Measurements from ENCODE around the gene CORO6. TPM values are rescaled to one million over a fixed set of nuclear protein-coding genes. Genes with fewer than 3 reads are reported as not detected.

Gene CORO6
- total RNA-seq, 1 donor from 2014 or later = 0.35 TPM

DNA sequence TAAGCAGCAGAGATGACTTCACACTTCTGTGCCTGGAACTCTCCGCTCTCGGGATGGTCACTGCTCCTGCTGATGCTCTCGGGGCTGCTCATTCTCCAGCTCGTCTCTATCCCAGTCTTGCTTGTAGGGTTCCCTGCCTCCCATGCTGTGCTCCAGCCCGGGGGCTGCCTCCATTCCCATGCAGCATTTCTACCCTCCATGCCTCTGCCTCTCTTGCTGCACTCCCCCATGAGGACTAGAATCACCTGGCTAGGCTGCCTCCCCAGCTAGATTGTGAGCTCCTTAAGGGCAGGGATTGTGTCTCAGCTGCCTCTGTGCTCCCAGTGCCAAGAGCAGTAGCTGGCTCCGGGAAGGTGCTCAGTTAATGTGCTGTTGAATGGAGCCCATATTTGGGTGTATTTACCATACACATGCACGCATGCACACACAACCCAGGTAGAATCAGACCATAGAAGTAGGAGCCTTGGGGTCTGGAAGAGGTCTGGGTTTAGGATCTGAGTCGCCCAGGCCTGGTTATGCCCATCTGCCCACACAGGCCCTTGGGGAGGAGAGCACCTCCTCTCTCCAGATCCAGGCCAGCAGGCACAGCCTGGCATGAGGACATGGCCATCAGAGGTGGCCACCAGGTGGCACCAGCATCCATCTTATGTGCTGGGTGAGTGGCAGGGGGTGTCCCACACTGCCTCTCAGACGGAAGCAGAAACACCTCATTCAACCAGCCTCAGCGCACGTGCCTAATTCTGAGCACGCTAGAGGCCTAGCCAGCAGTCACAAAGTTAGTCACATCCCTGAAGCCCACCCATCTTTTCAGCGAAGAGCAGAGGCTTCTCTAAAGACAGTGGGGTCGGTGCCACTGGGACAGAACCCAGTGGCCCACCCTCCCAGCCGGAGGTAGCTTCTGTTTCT, 42.6 kb downstream of the CORO6 start:
- peak; percentile 84 for DNase-seq (ENCODE audit: low spot score)
- ATAC-seq = peak; percentile 89

DNA sequence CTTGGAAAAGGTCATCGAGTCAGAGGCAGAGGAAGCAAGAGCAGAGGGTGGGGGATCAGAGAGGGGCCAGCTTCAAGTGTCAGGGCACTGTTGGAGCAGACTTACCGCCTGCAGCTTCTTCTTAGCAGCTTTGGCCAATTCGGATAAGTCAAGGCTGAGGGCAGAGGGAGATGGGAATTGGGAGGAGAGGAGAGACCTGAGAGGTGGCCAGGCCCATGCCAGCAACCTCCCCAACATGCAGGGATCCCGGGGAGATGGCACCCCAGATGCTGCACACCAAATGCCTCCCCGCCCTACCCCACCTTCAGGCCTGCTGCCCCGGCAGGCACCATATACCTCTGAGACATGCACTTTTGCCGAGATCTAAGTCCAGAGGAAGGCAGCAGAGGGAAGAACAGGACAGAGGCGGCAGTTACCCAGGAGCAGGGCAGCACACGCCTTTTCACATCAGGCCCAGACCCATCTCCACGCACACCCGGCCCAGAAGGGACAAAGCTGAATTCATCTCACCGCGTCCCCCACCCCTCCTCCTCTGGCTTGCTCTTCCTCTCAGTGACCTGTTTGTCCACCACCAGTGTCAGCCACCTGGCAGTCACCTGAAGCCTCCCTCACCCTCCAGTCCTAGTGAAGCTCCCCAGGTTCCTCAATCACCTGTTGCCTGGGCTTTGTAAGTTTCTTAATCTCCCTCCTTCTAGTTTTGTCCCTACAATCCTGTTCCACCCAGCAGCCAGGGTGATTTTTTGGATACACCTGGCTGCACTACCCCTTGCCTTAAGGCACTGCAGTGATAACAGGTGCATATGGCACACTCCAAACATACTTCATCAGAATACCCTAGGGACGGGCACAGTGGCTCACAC, 43.9 kb downstream of the CORO6 start:
- DNase-seq (ENCODE audit: low spot score) = no peak
- ATAC-seq = no peak

DNA sequence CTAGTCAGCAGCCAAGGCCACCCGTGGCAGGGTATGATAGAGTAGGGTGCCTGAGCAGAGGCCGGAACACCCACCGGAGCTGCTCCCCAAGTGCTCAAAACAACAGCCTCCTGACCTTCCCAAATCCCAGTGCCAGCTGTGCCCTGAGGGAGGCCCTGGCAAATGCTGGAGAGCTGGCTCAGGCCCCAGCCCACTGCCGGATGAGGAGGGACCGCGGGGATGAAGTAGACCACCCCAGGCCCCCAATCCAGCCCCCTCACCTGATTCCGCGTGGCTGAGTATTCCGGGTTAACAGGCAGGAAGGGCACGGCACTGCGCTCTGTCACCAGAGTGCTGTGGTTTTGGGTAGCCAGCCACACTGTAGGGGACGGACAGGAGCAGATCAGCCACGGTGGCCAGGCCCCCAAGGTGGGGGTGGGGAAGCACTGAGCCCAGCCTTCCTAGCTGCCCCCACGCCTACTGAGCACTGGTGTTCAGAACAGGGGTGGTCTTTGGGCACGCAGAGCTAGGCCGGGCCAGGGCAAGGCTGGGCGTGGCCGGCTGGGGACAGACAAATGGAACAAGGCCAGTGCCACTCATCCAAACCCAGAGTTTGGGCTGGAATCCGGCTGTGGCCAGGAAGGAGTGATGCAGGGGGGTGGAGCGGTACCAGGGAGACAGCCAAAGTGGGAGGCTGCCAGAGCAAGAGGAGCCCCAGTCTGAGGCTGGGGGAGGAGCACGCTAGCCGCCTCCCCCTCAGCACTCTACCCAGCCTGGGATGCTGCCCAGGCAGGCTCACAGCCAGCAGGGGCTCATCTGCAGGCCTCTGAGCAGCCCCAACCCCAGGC, 45.1 kb downstream of the CORO6 start:
- DNase-seq (ENCODE audit: low spot score) (no peak), ATAC-seq (no peak)

DNA sequence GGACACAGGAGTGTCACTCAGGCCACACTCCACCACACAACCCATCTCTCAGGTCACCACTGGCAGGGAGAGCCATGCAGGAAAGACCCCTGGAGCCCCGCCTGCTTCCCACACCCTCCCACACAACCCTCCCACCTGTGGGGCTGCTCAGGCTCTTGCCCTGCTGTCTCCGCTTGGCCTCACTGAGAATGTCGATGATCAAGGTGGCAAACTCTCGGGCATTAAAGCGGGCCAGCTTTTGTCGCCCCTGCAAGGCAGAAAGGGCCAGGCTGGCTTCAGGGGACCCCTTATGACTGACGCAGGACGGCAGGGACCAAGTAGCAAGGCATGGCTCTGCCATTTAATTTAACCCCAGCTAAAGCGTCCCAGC, 45.7 kb downstream of the CORO6 start:
- DNase-seq (ENCODE audit: low spot score) (no peak), ATAC-seq (no peak)

DNA sequence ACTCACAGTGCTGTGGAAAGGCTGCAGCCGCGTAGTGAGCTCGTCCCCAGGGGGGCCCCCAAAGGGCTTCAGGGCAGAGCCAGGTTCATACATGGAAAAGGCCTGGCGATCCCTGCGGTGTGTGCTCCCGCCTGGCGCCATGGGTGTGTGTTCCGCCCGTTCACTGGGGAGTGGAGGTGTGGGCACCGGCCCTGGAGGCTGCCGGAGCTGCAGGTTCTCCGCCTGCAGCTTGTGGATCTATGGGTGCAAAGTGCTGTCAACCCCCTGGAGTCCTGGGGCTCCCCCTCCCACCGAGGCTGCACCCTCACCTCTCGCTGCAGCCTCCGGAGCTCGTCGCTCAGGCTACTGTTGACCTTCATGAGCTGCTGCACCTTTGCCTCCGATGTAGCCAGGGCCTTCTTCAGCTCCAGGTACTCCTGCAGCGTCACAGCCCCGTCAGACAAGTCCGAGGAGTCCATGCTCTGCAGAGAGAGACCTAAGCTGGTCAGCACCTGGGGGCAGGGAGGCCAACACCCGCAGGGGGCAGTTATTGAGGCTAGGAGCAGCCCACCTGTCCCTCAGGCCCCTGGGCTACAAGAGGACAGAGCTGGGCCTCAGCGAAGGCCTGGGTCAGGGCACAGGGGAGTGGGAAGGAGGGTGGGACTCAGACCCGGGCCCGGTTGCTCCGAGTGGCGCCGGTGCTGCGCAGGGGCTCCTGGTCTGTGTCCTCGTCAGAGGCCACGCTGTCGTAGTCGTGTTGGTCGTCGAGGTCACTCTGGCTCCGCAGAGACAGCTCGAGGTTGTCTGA, 46.3 kb downstream of the CORO6 start:
- no peak for ATAC-seq
- no peak for DNase-seq (ENCODE audit: low spot score)

DNA sequence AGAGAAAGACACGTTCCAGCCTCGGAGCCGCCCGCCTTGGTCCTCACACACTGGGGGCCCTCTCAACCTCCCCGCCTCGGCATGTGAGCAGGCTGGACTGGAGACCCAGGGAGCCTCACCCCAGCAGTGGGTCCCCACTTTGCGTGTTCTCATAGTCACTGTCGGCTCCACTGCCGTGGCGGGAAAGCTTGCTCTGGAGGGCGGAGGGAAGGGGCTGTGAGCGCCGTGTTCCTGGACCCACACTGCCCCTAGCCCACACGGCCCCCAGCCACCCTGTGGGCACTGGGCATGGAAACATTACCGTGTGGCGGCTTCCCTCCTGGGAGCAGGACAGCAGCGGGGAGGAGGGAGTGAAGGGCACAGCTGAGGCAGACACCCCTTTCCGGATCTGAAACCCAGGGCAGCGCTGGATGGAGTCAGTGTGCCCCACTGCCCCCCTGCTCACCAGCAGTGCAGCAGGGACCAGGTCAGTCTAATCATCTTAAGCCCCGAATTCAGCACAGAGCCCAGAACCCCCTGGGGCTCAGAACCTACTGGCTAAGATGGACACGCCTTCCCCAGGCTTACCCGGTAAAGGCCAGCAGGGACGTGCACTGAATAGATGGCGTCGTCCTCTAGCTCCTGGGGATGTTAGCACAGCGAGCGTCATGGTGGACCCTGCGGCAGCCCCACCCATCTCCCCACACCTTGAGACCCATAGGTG, 47.0 kb downstream of the CORO6 start:
- DNase-seq (ENCODE audit: low spot score) = no peak

DNA sequence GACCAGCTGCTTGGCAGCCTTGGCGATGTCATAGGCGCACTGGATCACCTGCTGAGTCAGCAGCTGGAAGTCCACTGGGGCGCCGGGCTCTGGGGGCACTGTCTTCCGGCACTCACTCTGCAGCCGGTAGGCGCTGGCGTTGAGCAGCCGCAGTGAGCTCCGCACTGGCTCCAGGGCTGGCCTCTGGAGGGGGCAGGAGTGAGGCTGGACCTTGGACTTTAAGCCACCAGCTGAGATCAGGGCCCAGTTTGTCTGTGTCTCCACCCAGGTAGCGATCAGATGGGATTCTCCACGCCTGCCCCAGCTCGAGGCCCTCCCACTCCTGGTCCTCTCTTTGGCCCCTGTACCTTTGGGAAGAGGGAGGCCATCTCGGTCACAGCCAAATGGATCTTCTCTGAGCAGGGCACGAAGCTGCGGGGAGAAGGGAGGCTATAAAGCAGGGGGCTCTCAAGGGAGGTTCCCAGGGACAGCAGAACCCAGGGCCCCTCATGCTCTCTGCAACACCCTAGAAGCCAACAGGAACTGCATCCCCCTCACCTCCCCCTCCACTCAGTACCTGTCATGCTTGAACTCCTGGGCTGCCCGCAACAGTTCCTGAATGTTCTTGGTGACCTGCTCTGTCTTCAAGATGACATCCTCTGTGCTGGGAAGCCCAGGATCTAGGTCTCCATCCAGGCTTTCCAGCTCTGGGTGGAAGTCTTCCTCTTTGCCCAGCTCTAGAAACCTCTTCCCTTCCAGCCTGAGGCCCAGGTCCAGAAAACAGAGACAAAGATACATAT, 47.8 kb downstream of the CORO6 start:
- DNase-seq (ENCODE audit: low spot score) (peak; percentile 92), ATAC-seq (peak; percentile 78)

More for the DNA sequence above, 47.0 kb downstream of the CORO6 start:
- no peak for ATAC-seq

DNA sequence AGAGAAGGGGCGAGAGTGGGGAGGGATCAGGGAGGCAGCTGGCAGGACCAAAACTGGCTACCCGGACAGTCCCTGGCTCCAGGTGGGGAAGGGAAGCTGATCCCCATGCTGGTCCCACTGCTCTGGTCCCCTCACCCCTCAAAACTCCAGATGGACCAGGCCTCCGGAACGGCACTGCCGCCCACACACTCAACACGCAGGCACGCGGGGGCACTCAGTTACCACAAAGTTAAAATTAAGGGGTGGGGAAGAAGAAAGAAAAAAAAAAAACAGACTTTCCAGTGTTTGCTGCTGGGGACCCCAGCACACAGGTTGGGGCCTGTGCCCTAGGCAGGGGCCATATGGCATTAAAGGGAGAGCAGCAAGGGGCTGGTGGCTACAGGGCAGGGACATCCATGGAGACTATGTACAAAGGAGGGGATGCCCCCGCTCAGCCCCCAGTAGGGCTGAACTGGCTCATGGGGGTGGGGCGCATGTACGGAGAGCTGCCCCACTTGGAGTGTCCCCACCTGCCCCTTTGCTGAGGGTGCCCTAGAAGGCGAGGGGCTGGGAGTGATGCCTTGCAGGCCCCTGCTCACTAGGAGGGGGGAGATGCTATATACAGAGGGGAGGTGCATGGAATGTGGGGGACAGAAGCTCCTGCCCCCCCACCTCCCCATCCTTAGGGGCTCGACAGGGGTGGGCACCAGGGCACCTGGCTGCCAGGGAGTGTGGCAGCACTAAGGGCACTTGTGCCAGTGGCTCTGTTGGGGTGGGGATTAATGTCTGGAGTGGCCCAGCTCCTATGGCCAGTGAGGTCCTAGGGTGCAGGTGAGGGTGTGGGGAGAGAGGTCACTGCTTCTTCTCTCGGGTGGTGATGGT, 48.6 kb downstream of the CORO6 start:
- ATAC-seq (no peak), DNase-seq (ENCODE audit: low spot score) (no peak)

DNA sequence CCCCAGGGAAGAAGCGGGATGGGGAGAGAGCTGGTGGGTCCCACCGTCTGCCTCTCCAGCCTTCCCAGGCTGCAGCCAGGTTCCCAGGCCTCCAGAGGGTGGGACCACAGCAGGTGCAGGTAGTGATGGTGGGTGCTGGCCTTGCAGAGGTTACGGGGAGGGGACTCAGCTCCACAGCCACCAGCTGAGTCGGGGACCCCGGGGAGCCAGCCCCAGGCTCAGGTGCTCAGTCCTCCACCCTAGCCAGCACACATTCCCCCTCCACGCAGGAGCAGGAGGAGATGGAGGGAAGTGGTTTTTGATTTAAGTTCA, 49.2 kb downstream of the CORO6 start:
- no peak for ATAC-seq
- no peak for DNase-seq (ENCODE audit: low spot score)

DNA sequence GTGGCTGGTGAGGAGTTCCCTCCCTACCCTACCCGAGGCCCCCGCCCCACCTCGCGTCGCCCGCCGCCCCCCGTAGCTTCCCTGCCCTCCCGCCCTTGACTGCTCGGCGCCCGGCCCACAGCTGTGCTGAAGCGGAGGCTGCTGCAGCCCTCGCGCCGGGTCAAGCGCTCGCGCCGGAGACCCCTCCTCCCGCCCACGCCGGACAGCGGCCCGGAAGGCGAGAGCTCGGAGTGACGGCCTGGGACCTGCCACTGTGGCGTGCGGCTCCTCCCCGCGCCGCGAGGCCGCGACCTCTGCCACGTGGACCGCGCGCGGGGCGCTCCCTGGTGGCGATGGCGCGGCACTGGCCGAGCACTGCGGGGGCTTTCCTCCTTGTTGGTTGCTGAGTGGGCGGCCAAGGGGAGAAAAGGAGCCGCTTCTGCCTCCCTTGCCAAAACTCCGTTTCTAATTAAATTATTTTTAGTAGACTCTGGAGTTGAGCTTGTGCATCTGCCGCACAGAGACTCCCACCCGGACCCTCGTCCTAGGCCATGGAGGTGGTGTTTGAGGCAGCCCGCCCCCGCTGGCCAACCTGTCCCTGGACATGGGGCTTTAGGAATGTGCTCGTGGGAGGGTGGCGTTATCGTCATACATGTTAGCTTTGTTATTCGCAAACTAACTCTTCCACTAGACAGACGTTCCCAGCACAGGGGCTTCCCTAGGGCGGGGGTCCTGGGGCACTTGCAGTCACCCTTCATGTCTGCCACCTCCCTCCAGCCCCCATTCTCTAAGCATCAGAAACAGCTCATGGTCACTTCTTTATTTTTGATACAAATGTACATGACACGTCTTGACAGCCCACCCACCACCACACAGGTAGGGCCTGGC, 49.8 kb downstream of the CORO6 start:
- ATAC-seq = peak; percentile 61
- peak; percentile 77 for DNase-seq (ENCODE audit: low spot score)

DNA sequence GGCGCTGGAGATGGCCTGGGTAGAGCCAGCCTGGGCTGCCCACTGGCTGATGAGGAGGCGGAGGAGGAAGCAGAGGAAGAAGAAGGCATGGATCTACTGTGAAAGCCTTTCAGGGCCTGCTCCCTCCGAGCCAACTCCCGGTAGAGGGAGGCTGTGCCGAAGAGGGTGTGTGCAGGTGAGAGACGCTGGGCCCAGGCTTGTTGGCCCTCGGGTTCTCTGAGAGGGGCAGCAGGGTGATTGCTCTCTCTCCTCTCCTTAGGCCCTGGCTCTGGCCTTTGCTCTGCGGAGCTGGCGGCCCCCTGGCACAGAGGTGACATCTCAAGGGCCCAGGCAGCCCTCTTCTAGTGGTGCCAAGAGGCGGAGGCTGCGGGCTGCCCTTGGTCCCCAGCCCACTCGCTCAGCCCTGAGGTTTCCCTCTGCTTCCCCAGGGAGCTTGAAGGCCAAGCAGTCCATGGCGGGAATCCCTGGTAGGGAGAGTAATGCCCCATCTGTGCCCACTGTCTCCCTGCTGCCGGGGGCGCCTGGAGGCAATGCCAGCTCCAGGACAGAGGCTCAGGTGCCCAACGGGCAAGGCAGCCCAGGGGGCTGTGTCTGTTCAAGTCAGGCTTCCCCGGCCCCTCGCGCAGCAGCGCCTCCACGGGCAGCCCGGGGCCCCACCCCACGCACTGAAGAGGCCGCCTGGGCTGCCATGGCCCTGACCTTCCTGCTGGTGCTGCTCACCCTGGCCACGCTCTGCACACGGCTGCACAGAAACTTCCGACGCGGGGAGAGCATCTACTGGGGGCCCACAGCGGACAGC, 50.6 kb downstream of the CORO6 start:
- DNase-seq (ENCODE audit: low spot score) = peak; percentile 52
- peak; percentile 35 for ATAC-seq

DNA sequence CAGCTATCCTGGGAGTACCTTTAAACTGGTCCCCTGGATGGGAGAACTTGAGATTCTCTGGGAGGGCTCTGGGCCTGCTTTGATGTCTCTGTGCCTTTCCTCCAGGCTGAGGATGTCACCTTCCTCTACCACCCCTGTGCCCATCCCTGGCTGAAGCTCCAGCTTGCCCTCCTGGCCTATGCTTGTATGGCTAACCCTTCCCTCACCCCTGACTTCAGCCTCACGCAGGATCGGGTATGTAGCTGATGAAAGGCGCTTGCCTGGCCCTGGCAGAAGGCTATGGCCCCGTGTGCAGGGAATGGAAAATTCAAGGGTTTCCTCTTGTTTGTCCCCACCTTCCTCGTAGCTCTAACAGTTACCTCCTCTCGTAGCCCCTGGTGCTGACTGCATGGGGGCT, 51.2 kb downstream of the CORO6 start:
- DNase-seq (ENCODE audit: low spot score) (no peak), ATAC-seq (no peak)

DNA sequence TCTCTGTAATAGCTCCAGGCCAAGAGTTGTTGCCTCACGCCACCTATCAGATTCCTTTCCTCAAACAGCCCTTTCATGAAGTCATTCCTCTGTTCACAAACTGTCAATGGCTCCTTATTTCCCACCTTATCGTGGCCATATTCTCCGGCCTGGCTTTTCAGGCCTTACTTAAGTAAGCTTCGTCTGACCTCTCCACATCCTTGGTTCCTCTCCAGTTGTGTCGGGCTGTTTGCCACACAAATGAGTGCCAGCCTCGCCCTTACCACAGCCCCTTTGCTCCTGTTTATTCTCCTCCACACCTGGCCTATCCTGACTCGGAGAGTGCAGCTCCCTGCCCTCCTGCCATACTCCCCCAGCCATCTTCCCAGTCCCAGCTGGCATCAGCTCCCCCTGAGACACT, 52.2 kb downstream of the CORO6 start:
- ATAC-seq (no peak), DNase-seq (ENCODE audit: low spot score) (peak; percentile 41)

DNA sequence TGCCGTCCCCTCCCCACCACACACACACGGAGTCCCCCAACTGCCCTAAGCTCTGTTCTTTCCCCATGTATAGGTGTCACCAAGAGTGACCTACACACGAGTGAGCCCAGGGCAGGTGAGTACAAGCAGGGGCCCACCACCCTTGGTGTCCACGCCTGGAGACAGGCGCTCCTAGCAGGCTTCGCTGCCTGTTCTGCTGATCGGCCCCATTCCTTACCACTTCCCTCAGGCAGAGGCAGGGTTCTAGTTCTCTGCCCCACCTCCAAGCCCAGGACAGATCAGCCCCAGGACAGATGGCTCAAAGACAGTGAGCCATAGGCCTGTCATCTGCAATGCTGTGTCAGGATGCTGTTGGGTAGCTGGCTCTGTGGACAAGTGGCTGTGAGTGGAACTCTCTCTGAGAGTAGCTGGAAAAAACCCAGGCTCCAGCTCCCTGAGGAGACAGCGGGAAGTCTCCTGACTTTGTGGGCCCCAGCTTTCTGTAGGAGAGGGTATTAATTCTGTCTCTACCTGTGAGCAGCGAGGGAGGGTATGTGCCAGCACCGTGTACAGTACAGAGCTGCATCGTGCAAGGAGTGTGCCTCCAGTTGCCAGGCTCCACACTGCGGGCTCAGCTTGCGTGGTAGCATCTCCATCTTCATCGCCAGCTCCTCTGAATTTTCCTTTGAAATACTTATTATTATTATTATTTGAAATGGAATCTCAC, 53.3 kb downstream of the CORO6 start:
- no peak for ATAC-seq
- DNase-seq (ENCODE audit: low spot score) = no peak
